CD14-positive monocyte (primary cell): ENCODE data around the gene RAB11FIP2. TPM values are rescaled to one million over a fixed set of nuclear protein-coding genes. Genes with fewer than 3 reads are reported as not detected.

Source experiments
- DNase-seq, 3 donors: peaks; one replicate each; pipeline ENCODE4 v3.0.0-alpha.2; 2011 to 2022
- H2AFZ ChIP-seq: 2 replicates; pipeline ENCODE4 v1.6.0; 2012; ENCODE audit warnings: mild to moderate bottlenecking, low read depth, low read length, inconsistent platforms; ENCODE audit not compliant: insufficient read depth, poor library complexity, severe bottlenecking
- H3K27ac ChIP-seq, 2 donors: 1 replicate in 1 of 2; 2 replicates in 1 of 2; pipeline ENCODE4 v1.5.1; 2012 to 2013; ENCODE audit warnings: low read length in 2 of 2, control low read depth in 1 of 2, inconsistent platforms in 1 of 2, low read depth in 1 of 2, mild to moderate bottlenecking in 1 of 2
- H3K27me3 ChIP-seq, 2 donors: one replicate each; pipeline versions ENCODE4 v1.6.0 to v1.6.1; 2011 to 2013; ENCODE audit warnings: low read length in 2 of 2; ENCODE audit not compliant: control insufficient read depth in 2 of 2, insufficient read depth in 2 of 2
- H3K36me3 ChIP-seq, 2 donors: replicated peaks in 1 of 2; 1 replicate in 1 of 2; 2 replicates in 1 of 2; pipeline versions ENCODE4 v1.5.1 to v1.6.1; 2012 to 2013; ENCODE audit warnings: low read length in 2 of 2, control low read depth in 1 of 2, inconsistent platforms in 1 of 2, mild to moderate bottlenecking in 1 of 2; ENCODE audit not compliant: insufficient read depth in 2 of 2, control insufficient read depth in 1 of 2
- H3K4me1 ChIP-seq, 2 donors: 1 replicate in 1 of 2; 2 replicates in 1 of 2; pipeline versions ENCODE4 v1.5.1 to v1.6.1; 2012 to 2013; ENCODE audit warnings: low read length in 2 of 2, control low read depth in 1 of 2, inconsistent platforms in 1 of 2, mild to moderate bottlenecking in 1 of 2, moderate library complexity in 1 of 2; ENCODE audit not compliant: insufficient read depth in 2 of 2, control insufficient read depth in 1 of 2
- H3K4me2 ChIP-seq: replicated peaks from 2 replicates; pipeline ENCODE3; 2012; ENCODE audit warnings: low read length, moderate library complexity, mild to moderate bottlenecking; ENCODE audit not compliant: poor library complexity, severe bottlenecking; ENCODE audit errors: extremely low read depth
- H3K4me3 ChIP-seq, 3 experiments: fragments of 200-600 bp in 1 of 3; sonication (generic) in 1 of 3; replicated peaks in 1 of 3; 1 replicate in 2 of 3; 2 replicates in 1 of 3; pipeline ENCODE4 v1.5.1; 2011 to 2013; ENCODE audit warnings: low read length in 3 of 3, mild to moderate bottlenecking in 3 of 3, control low read depth in 2 of 3, low read depth in 2 of 3, inconsistent platforms in 1 of 3, moderate library complexity in 1 of 3
- H3K79me2 ChIP-seq: 2 replicates; pipeline ENCODE4 v1.6.0; 2012; ENCODE audit warnings: mild to moderate bottlenecking, control low read depth, inconsistent platforms, low read length, moderate library complexity; ENCODE audit not compliant: insufficient read depth
- H3K9ac ChIP-seq: 2 replicates; pipeline ENCODE4 v1.6.0; 2017; ENCODE audit warnings: low read length, mild to moderate bottlenecking; ENCODE audit not compliant: insufficient read depth, poor library complexity, severe bottlenecking
- H3K9me3 ChIP-seq, 2 donors: replicated peaks in 1 of 2; 1 replicate in 1 of 2; 2 replicates in 1 of 2; pipeline versions ENCODE4 v1.5.1 to v1.6.1; 2012 to 2013; ENCODE audit warnings: low read length in 2 of 2, control low read depth in 1 of 2; ENCODE audit not compliant: control insufficient read depth in 1 of 2, insufficient read depth in 1 of 2
- H4K20me1 ChIP-seq: 2 replicates; pipeline ENCODE4 v1.6.0; 2012; ENCODE audit warnings: mild to moderate bottlenecking, low read length, control low read depth, moderate library complexity; ENCODE audit not compliant: insufficient read depth
- H3K27ac Mint-ChIP-seq, 7 donors: one replicate each; pipeline ENCODE4 v1.8.0; 2020; ENCODE audit warnings: mild to moderate bottlenecking in 7 of 7, mixed read lengths in 7 of 7, moderate library complexity in 6 of 7, inconsistent platforms in 2 of 7
- H3K27me3 Mint-ChIP-seq, 3 donors: one replicate each; pipeline ENCODE4 v1.8.0; 2021 to 2022; ENCODE audit warnings: low read depth in 3 of 3, mild to moderate bottlenecking in 3 of 3, mixed read lengths in 3 of 3, moderate library complexity in 3 of 3, inconsistent platforms in 1 of 3
- H3K36me3 Mint-ChIP-seq, 2 donors: one replicate each; pipeline ENCODE4 v1.8.0; 2020; ENCODE audit warnings: mixed read lengths in 2 of 2, inconsistent platforms in 1 of 2, mild to moderate bottlenecking in 1 of 2
- H3K4me1 Mint-ChIP-seq: one replicate; pipeline ENCODE4 v1.8.0; 2020; ENCODE audit warnings: mild to moderate bottlenecking, mixed read lengths
- H3K4me3 Mint-ChIP-seq, 2 donors: one replicate each; pipeline ENCODE4 v1.8.0; 2020; ENCODE audit warnings: mild to moderate bottlenecking in 2 of 2, mixed read lengths in 2 of 2, moderate library complexity in 1 of 2
- H3K9me3 Mint-ChIP-seq, 7 donors: one replicate each; pipeline ENCODE4 v1.8.0; 2020 to 2022; ENCODE audit warnings: mixed read lengths in 7 of 7, mild to moderate bottlenecking in 6 of 7, moderate library complexity in 6 of 7, inconsistent platforms in 2 of 7
- WGBS: methylation state at CpG from one replicate; pipeline ENCODE4 v1.1.5; 2013; ENCODE audit warnings: missing lambda C conversion rate; ENCODE audit not compliant: insufficient coverage; 5-methylcytosine and 5-hydroxymethylcytosine counted together
- intact Hi-C, 2 donors: fragments of 100-400 bp; cut with micrococcal nuclease; formaldehyde crosslinking; loops; one replicate each; pipeline versions ENCODE4 v1.15.0 to v1.15.1; 2023
- polyA plus RNA-seq, 3 donors: library from polyadenylated mRNA; depleted of rRNA in 1 of 3; unstranded in 2 of 3; stranded (reverse) in 1 of 3; fragments of 300-500 nt in 2 of 3; fragments of >200 nt in 1 of 3; fragmentation: Illumina TruSeq in 2 of 3; gene quantifications; 1 replicate in 2 of 3; 2 replicates in 1 of 3; pipeline ENCODE4 v1.2.3, GENCODE V29; 2012 to 2021
- TF ChIP-seq, protein P1 (sequence below): fragments of 200-600 bp; IDR thresholded peaks from one replicate; pipeline ENCODE4 v1.8.0; 2022; ENCODE audit warnings: antibody characterized with exemption, mild to moderate bottlenecking

RAB11FIP2 gene
- polyA plus RNA-seq, 3 donors: 3.5 to 6.7 (median 5.4) TPM

DNA sequence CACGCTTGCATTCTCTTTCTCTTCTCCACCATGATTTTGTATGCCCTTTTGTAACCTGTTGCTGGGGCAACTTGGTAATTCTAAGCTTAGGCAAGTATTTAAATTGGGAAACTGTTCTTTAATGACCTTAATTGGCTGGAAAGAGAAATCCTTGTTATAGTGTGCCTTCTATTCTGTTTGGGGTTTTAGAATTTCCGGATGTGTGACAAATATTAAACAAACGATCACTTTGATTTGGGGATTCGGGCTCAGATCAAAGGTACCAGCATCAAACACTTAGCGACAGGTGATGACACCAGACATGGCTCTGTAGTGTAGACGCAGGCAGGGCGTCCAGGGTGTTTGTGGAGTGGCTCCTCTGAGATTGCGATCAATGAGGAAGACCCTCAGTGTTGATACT is 55.0 kb downstream of the RAB11FIP2 start:
- Mint-ChIP-seq H3K9me3 (peaks cover 0 to 6% (median 4%) of the 10 kb centered on the region in 7 donors), H3K36me3 (peaks cover 6 to 14% of the 10 kb centered on the region in 2 donors)
- no peak overlapping the region for H3K9ac ChIP-seq

DNA sequence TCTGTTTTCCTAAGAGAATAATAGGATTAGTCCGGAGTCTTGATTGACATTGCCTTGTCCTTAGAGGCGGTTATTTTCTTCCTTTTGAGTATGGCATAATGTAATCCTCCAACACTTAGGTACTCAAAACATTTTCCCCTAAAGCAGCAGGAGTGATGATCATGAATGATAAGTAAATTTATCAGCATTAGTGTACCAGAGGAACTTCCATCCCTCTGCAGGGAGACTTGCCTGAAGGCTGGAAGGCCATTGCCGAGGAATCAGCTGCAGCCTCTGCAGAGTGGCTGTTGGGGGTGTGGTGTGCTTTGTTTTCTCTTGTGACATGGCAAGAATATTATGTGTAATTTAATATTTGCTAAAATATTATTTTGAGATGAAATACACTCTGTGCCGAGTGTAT is 56.8 kb downstream of the RAB11FIP2 start:
- TF ChIP-seq, protein P1, sequence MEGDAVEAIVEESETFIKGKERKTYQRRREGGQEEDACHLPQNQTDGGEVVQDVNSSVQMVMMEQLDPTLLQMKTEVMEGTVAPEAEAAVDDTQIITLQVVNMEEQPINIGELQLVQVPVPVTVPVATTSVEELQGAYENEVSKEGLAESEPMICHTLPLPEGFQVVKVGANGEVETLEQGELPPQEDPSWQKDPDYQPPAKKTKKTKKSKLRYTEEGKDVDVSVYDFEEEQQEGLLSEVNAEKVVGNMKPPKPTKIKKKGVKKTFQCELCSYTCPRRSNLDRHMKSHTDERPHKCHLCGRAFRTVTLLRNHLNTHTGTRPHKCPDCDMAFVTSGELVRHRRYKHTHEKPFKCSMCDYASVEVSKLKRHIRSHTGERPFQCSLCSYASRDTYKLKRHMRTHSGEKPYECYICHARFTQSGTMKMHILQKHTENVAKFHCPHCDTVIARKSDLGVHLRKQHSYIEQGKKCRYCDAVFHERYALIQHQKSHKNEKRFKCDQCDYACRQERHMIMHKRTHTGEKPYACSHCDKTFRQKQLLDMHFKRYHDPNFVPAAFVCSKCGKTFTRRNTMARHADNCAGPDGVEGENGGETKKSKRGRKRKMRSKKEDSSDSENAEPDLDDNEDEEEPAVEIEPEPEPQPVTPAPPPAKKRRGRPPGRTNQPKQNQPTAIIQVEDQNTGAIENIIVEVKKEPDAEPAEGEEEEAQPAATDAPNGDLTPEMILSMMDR: no peak
- H3K4me3 Mint-ChIP-seq: no peak overlapping the region

More for the DNA sequence above, 55.0 kb downstream of the RAB11FIP2 start:
- Histone ChIP-seq H3K79me2 (no peaks in the 10 kb centered on the region), H3K27me3 (no peaks in the 10 kb centered on the region), H3K27ac (no peak overlapping the region), H3K4me2 (no peak overlapping the region), H2AFZ (no peak overlapping the region), H4K20me1 (no peaks in the 10 kb centered on the region), H3K4me1 (no peaks in the 10 kb centered on the region), H3K36me3 (no peaks in the 10 kb centered on the region), H3K9me3 (peaks cover 0 to 4% of the 10 kb centered on the region in 2 donors), H3K4me3 (no peak overlapping the region)
- intact Hi-C loops: no loop called here
- TF ChIP-seq, protein P1: no peak
- no peak overlapping the region for H3K27ac Mint-ChIP-seq
- no peak for DNase-seq
- H3K4me1 Mint-ChIP-seq: no peaks in the 10 kb centered on the region
- 97% methylated on average over 5 of the region's 8 CpGs for whole genome bisulfite sequencing
- H3K27me3 Mint-ChIP-seq: peaks cover 0 to 1% (median 0%) of the 10 kb centered on the region in 3 donors
- no peak overlapping the region for H3K4me3 Mint-ChIP-seq

More for the DNA sequence above, 56.8 kb downstream of the RAB11FIP2 start:
- no peak for DNase-seq
- Histone ChIP-seq H2AFZ (no peak overlapping the region), H3K9ac (no peak overlapping the region), H3K79me2 (no peaks in the 10 kb centered on the region), H3K4me2 (no peak overlapping the region), H3K4me3 (no peak overlapping the region), H3K36me3 (no peaks in the 10 kb centered on the region), H3K9me3 (peaks cover 0 to 4% of the 10 kb centered on the region in 2 donors), H3K27me3 (no peaks in the 10 kb centered on the region), H3K4me1 (no peaks in the 10 kb centered on the region), H4K20me1 (no peaks in the 10 kb centered on the region), H3K27ac (no peak overlapping the region)
- peaks cover 3 to 5% of the 10 kb centered on the region in 2 donors for H3K36me3 Mint-ChIP-seq
- intact Hi-C loops: no loop called here
- H3K9me3 Mint-ChIP-seq: peaks cover 2 to 9% (median 4%) of the 10 kb centered on the region in 7 donors
- peaks cover 0 to 6% (median 2%) of the 10 kb centered on the region in 3 donors for H3K27me3 Mint-ChIP-seq
- WGBS: no CpG with 5 or more reads among the region's 4 CpGs
- H3K4me1 Mint-ChIP-seq: no peaks in the 10 kb centered on the region
- H3K27ac Mint-ChIP-seq: no peak overlapping the region
